DOHH2 (cell line): ENCODE results near the gene FOXP4.

Source experiments
- EZH2phosphoT487 ChIP-seq: fragments of 200-600 bp; sonication (generic); IDR thresholded peaks from 2 replicates; pipeline ENCODE4 v1.6.1; 2017; ENCODE audit warnings: borderline replicate concordance, mild to moderate bottlenecking, antibody characterized with exemption, low read length, moderate library complexity, mixed read lengths
- TF ChIP-seq, protein P1 (sequence below): fragments of 200-600 bp; sonication (generic); IDR thresholded peaks from one replicate; pipeline ENCODE4 v1.5.1; 2014; ENCODE audit warnings: antibody characterized with exemption, mild to moderate bottlenecking, low read depth, low read length; ENCODE audit not compliant: poor library complexity, severe bottlenecking

DNA sequence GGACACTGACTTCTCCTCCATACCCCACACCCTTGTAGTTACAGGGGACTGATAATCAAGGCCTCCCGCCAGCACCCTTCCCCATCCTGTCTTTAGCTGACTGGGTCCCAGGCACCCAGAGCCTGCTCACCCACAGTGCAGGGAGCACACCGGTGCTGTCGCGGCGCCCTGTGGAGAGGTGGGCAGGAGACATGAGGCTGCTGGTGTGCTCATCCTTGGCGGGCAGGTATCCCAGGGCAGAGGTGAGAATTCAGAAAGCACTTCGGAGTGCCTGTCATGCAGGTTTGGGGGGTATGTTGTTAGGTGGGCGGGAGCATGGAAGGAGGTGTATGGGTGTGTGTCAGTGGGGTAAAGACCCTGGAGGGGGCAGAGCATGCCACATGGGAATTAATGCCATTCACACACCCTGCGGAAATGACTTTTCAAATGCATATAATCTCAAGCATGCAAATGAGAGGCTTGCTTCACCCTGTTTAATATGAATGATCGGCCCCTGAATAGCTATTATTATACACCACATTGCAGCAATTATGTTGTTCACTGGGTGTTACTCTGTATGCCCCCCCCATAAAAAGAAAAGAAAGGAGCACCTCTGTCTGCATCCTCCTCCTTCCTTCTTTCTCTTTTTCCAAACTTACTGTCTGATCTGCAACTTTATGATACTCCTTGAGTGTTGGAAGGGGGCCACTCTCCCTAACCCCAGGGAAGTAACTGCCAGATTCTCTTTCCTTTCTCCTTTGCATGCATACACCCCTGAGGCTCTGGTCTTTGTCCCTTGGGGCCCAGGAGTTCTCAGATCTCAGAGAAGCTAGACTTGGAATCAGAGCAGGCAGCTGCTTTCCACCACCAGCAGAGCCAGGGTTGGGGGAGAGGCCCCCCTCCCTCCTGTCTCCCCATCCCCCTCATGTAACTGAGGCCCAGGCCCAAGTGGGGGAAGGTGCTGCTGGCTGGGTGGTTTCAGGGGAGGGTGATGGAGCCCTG is 16.0 kb downstream of the FOXP4 start:
- TF ChIP-seq, protein P1, sequence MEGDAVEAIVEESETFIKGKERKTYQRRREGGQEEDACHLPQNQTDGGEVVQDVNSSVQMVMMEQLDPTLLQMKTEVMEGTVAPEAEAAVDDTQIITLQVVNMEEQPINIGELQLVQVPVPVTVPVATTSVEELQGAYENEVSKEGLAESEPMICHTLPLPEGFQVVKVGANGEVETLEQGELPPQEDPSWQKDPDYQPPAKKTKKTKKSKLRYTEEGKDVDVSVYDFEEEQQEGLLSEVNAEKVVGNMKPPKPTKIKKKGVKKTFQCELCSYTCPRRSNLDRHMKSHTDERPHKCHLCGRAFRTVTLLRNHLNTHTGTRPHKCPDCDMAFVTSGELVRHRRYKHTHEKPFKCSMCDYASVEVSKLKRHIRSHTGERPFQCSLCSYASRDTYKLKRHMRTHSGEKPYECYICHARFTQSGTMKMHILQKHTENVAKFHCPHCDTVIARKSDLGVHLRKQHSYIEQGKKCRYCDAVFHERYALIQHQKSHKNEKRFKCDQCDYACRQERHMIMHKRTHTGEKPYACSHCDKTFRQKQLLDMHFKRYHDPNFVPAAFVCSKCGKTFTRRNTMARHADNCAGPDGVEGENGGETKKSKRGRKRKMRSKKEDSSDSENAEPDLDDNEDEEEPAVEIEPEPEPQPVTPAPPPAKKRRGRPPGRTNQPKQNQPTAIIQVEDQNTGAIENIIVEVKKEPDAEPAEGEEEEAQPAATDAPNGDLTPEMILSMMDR: no peak
- no peak for TF ChIP-seq EZH2phosphoT487
